ENCODE data around the gene RASA4B. TPM values are rescaled to one million over a fixed set of nuclear protein-coding genes. Genes with fewer than 3 reads are reported as not detected.

RASA4B gene
- total and polyA plus RNA-seq, 2 donors from 2014 or later = 22.5 to 24.0 TPM

DNA sequence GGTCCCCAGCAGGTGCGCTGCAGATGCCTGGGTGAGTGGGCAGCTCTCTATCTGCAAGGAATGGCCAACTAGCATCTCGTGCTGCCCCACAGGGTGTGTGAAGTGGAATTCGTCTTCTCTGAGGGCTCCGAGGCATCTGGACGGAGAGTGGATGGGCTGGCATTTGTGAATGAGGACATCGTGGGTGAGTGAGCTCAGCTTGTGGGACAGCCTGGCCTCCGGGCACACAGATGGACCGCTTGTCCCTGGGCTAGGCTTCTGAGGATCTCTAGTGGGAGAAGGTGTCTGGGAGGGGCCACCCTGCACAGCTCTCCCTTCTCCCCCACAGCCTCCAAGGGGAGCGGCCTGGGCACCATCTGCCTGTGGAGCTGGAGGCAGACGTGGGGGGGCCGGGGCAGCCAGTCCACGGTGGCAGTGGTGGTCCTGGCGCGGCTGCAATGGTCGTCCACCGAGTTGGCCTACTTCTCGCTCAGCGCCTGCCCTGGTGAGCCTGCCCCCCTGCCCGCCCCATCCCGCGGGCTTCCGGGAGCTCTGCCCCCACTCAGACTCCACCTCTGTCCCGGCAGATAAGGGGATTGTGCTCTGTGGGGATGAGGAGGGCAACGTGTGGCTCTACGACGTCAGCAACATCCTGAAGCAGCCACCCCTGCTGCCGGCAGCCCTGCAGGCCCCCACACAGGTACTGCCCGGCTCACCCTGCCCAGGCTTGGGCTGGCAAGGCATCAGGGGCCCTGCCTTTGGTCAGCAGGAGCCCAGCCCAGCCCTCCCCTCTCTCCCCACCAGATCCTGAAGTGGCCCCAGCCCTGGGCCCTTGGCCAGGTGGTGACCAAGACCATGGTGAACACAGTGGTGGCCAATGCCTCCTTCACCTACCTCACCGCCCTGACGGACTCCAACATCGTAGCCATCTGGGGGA lies 45.2 kb downstream of the RASA4B start:
- Histone ChIP-seq H3K9ac (ENCODE audit: low read length in 3 of 3) (no peak overlapping the region), H3K4me3 (ENCODE audit: low read length in 3 of 3) (no peak overlapping the region), H3K27me3 (ENCODE audit: control insufficient read depth, insufficient read depth, low read length) (no peaks in the 10 kb centered on the region), H3K36me3 (ENCODE audit: control insufficient read depth in 2 of 3, insufficient read depth in 3 of 3, low read length in 3 of 3) (peaks cover 0 to 8% (median 0%) of the 10 kb centered on the region in 3 donors), H3K27ac (ENCODE audit: low read depth in 2 of 2, low read length in 2 of 2) (no peak overlapping the region), H3K9me3 (ENCODE audit: control insufficient read depth in 2 of 3, insufficient read depth in 1 of 3, low read length in 3 of 3) (no peaks in the 10 kb centered on the region), H3K4me1 (ENCODE audit: control insufficient read depth in 2 of 3, insufficient read depth in 2 of 3, low read depth in 1 of 3, low read length in 3 of 3) (peaks cover 0 to 3% (median 0%) of the 10 kb centered on the region in 3 donors)
- no peak for FAIRE-seq
- peak in 1 of 5 donors; percentile 72 for DNase-seq
- intact Hi-C loops (cut with DNase I) = no loop called here
- TF ChIP-seq, protein P1, sequence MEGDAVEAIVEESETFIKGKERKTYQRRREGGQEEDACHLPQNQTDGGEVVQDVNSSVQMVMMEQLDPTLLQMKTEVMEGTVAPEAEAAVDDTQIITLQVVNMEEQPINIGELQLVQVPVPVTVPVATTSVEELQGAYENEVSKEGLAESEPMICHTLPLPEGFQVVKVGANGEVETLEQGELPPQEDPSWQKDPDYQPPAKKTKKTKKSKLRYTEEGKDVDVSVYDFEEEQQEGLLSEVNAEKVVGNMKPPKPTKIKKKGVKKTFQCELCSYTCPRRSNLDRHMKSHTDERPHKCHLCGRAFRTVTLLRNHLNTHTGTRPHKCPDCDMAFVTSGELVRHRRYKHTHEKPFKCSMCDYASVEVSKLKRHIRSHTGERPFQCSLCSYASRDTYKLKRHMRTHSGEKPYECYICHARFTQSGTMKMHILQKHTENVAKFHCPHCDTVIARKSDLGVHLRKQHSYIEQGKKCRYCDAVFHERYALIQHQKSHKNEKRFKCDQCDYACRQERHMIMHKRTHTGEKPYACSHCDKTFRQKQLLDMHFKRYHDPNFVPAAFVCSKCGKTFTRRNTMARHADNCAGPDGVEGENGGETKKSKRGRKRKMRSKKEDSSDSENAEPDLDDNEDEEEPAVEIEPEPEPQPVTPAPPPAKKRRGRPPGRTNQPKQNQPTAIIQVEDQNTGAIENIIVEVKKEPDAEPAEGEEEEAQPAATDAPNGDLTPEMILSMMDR (IDR thresholded peaks at IDR 0.05; ENCODE audit: borderline replicate concordance, extremely low read depth, insufficient read depth) = no peak

DNA sequence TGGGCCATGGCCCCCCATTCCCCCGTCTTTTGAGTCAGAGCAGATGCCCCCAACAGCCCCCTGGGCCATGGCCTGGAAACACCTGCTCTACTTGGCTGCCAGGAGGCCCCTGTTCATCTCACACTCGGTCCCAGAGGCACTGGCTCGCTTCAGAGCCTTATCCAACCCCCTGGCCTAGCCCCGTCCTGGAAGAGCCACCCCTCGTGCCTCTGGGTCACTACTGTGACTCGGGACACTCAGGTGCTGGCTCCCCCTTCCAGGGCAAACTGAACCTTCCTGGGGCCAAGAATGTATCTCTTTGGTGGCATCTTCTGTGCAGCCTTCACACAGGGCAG lies 45.8 kb downstream of the RASA4B start:
- Histone ChIP-seq H3K27me3 (ENCODE audit: control insufficient read depth, insufficient read depth, low read length) (no peaks in the 10 kb centered on the region), H3K27ac (ENCODE audit: low read depth in 2 of 2, low read length in 2 of 2) (no peak overlapping the region), H3K4me1 (ENCODE audit: control insufficient read depth in 2 of 3, insufficient read depth in 2 of 3, low read depth in 1 of 3, low read length in 3 of 3) (peaks cover 0 to 3% (median 0%) of the 10 kb centered on the region in 3 donors), H3K9ac (ENCODE audit: low read length in 3 of 3) (no peak overlapping the region), H3K9me3 (ENCODE audit: control insufficient read depth in 2 of 3, insufficient read depth in 1 of 3, low read length in 3 of 3) (no peaks in the 10 kb centered on the region), H3K4me3 (ENCODE audit: low read length in 3 of 3) (no peak overlapping the region), H3K36me3 (ENCODE audit: control insufficient read depth in 2 of 3, insufficient read depth in 3 of 3, low read length in 3 of 3) (peaks cover 0 to 8% (median 0%) of the 10 kb centered on the region in 3 donors)
- intact Hi-C loops (cut with DNase I) = no loop called here
- TF ChIP-seq, protein P1 (IDR thresholded peaks at IDR 0.05; ENCODE audit: borderline replicate concordance, extremely low read depth, insufficient read depth) = no peak
- FAIRE-seq (no peak), DNase-seq (peak in 1 of 5 donors; percentile 72)

DNA sequence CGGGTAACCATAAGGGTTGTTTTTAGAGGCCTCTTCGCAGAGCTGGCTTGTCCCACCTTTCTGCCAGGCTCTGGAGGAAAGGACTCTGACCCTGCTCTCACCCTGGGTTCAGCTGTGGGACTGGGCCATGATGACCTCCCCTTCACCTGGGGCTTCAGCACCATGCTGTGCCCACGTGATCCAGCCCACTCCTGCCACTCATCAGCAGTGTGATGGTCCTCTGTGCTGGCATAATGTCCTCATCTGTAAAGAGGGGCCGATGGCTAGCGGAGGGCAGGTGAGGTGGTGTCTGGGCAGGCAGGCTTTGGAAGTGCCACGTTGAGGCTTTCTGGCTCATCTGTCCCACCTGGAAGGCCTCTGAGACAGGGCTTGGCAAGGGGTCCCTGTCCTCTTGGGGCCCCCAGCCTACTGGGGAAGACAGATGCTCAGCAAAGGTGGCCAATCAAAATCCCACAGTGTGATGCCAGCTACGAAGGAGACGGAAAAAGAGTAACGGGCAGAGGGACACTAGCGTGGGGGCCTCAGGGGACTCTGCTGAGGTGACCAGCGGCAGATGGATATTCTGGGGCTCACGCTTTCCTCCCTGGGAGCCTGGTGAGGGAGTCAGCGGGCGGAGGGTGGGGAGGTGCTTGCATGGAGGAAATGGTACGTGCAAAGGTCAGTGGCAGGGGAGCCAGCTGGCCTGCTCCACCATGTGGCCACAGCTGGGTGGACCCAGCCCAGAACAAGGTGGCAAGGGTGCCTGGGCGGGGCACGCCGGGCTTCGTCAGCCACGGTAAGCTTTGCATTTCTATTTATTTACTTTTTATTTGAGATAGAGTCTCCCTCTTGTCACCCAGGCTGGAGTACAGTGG lies 47.4 kb downstream of the RASA4B start:
- Histone ChIP-seq H3K4me3 (ENCODE audit: low read length in 3 of 3) (no peak overlapping the region), H3K36me3 (ENCODE audit: control insufficient read depth in 2 of 3, insufficient read depth in 3 of 3, low read length in 3 of 3) (peaks cover 0 to 8% (median 0%) of the 10 kb centered on the region in 3 donors), H3K9ac (ENCODE audit: low read length in 3 of 3) (no peak overlapping the region), H3K27ac (ENCODE audit: low read depth in 2 of 2, low read length in 2 of 2) (no peak overlapping the region), H3K9me3 (ENCODE audit: control insufficient read depth in 2 of 3, insufficient read depth in 1 of 3, low read length in 3 of 3) (no peaks in the 10 kb centered on the region), H3K4me1 (ENCODE audit: control insufficient read depth in 2 of 3, insufficient read depth in 2 of 3, low read depth in 1 of 3, low read length in 3 of 3) (peaks cover 0 to 8% (median 6%) of the 10 kb centered on the region in 3 donors), H3K27me3 (ENCODE audit: control insufficient read depth, insufficient read depth, low read length) (no peaks in the 10 kb centered on the region)
- DNase-seq = peak in 1 of 5 donors; percentile 76
- intact Hi-C loops (cut with DNase I) = no loop called here
- no peak for FAIRE-seq
- TF ChIP-seq, protein P1 (IDR thresholded peaks at IDR 0.05; ENCODE audit: borderline replicate concordance, extremely low read depth, insufficient read depth) = peak; percentile 10

All from kidney (tissue), 14 donors.